BLaER1 (cell line): ENCODE data around the gene FEM1C.
"Not testable (repeated sequence)": the region's sequence is repeated elsewhere in the genome, so short reads cannot be mapped to it uniquely, and the experiment has no call there.

ENCODE experiments used
- H3K27ac ChIP-seq: shearing (Covaris generic); formaldehyde crosslinking; 2 replicates; pipeline ENCODE4 v1.8.1; 2022
- H3K27me3 ChIP-seq: shearing (Covaris generic); formaldehyde crosslinking; 2 replicates; pipeline ENCODE4 v1.8.1; 2022
- H3K36me3 ChIP-seq: shearing (Covaris generic); formaldehyde crosslinking; 2 replicates; pipeline ENCODE4 v1.8.1; 2022
- H3K4me1 ChIP-seq: shearing (Covaris generic); formaldehyde crosslinking; 2 replicates; pipeline ENCODE4 v1.8.1; 2022
- H3K4me2 ChIP-seq: shearing (Covaris generic); formaldehyde crosslinking; 2 replicates; pipeline ENCODE4 v1.8.1; 2022
- H3K4me3 ChIP-seq: shearing (Covaris generic); formaldehyde crosslinking; 2 replicates; pipeline ENCODE4 v1.8.1; 2022
- H3K9ac ChIP-seq: shearing (Covaris generic); formaldehyde crosslinking; 2 replicates; pipeline ENCODE4 v1.8.1; 2022
- H3K9me3 ChIP-seq: shearing (Covaris generic); formaldehyde crosslinking; 2 replicates; pipeline ENCODE4 v1.8.1; 2022
- H4K20me1 ChIP-seq: shearing (Covaris generic); formaldehyde crosslinking; 2 replicates; pipeline ENCODE4 v1.8.1; 2022
- Cebpa-rat ChIP-seq: shearing (Covaris generic); IDR thresholded peaks from 2 replicates; pipeline ENCODE4 v1.8.1; 2022

The FEM1C gene

GRCh38 chr5:115480900-115481299 is 63.7 kb downstream of the FEM1C start:
- no peak for TF ChIP-seq Cebpa-rat
- H3K4me3 ChIP-seq, result no peak overlapping the region
- H3K27ac ChIP-seq, result no peak overlapping the region
- no peaks in the 10 kb centered on the region for H3K9me3 ChIP-seq
- H3K9ac ChIP-seq, result no peak overlapping the region
- H3K4me2 ChIP-seq, result no peak overlapping the region
- no peaks in the 10 kb centered on the region for H4K20me1 ChIP-seq
- no peaks in the 10 kb centered on the region for H3K4me1 ChIP-seq
- H3K27me3 ChIP-seq, result no peaks in the 10 kb centered on the region
- no peaks in the 10 kb centered on the region for H3K36me3 ChIP-seq

- no peak overlapping the region for H3K27ac ChIP-seq
- no peak overlapping the region for H3K4me2 ChIP-seq
- H3K27me3 ChIP-seq, result no peaks in the 10 kb centered on the region
- H3K9me3 ChIP-seq, result no peaks in the 10 kb centered on the region
- TF ChIP-seq Cebpa-rat, result no peak
- H3K4me1 ChIP-seq, result no peaks in the 10 kb centered on the region
- H3K9ac ChIP-seq, result no peak overlapping the region
- no peaks in the 10 kb centered on the region for H4K20me1 ChIP-seq
- H3K36me3 ChIP-seq, result no peaks in the 10 kb centered on the region
- no peak overlapping the region for H3K4me3 ChIP-seq
Measured at GRCh38 chr5:115480271-115480670, 64.3 kb downstream of the FEM1C start.

GRCh38 chr5:115479166-115479873 is 65.3 kb downstream of the FEM1C start:
- not testable (repeated sequence) for H3K4me1 ChIP-seq, H3K4me3 ChIP-seq, H3K4me2 ChIP-seq, H3K36me3 ChIP-seq, H3K9ac ChIP-seq, H3K9me3 ChIP-seq, H4K20me1 ChIP-seq, H3K27ac ChIP-seq, H3K27me3 ChIP-seq

GRCh38 chr5:115478281-115478680 is 66.3 kb downstream of the FEM1C start:
- TF ChIP-seq Cebpa-rat, result no peak
- H3K4me3 ChIP-seq, result no peak overlapping the region
- no peaks in the 10 kb centered on the region for H3K36me3 ChIP-seq
- H3K27me3 ChIP-seq, result no peaks in the 10 kb centered on the region
- H3K9me3 ChIP-seq, result no peaks in the 10 kb centered on the region
- H3K9ac ChIP-seq, result no peak overlapping the region
- no peak overlapping the region for H3K27ac ChIP-seq
- no peaks in the 10 kb centered on the region for H3K4me1 ChIP-seq
- no peak overlapping the region for H3K4me2 ChIP-seq
- H4K20me1 ChIP-seq, result no peaks in the 10 kb centered on the region

- Histone ChIP-seq H3K4me1 (no peaks in the 10 kb centered on the region), H4K20me1 (no peaks in the 10 kb centered on the region), H3K4me2 (no peak overlapping the region), H3K4me3 (no peak overlapping the region), H3K36me3 (no peaks in the 10 kb centered on the region), H3K9me3 (no peaks in the 10 kb centered on the region), H3K27me3 (no peaks in the 10 kb centered on the region), H3K9ac (no peak overlapping the region), H3K27ac (no peak overlapping the region)
- no peak for TF ChIP-seq Cebpa-rat
Measured at GRCh38 chr5:115477581-115477980, 67.0 kb downstream of the FEM1C start.

- no peaks in the 10 kb centered on the region for H3K27me3 ChIP-seq
- H3K9ac ChIP-seq, result no peak overlapping the region
- H3K4me1 ChIP-seq, result no peaks in the 10 kb centered on the region
- H3K9me3 ChIP-seq, result no peaks in the 10 kb centered on the region
- no peak overlapping the region for H3K4me3 ChIP-seq
- H3K36me3 ChIP-seq, result no peaks in the 10 kb centered on the region
- no peak overlapping the region for H3K4me2 ChIP-seq
- TF ChIP-seq Cebpa-rat, result no peak
- no peak overlapping the region for H3K27ac ChIP-seq
- no peaks in the 10 kb centered on the region for H4K20me1 ChIP-seq
Measured at GRCh38 chr5:115475788-115476187, 68.8 kb downstream of the FEM1C start.

- H3K9ac ChIP-seq, result no peak overlapping the region
- H4K20me1 ChIP-seq, result no peaks in the 10 kb centered on the region
- H3K4me2 ChIP-seq, result no peak overlapping the region
- TF ChIP-seq Cebpa-rat, result no peak
- H3K9me3 ChIP-seq, result no peaks in the 10 kb centered on the region
- H3K4me1 ChIP-seq, result no peaks in the 10 kb centered on the region
- H3K36me3 ChIP-seq, result no peaks in the 10 kb centered on the region
- no peaks in the 10 kb centered on the region for H3K27me3 ChIP-seq
- no peak overlapping the region for H3K27ac ChIP-seq
- no peak overlapping the region for H3K4me3 ChIP-seq
Measured at GRCh38 chr5:115472271-115473025, 72.1 kb downstream of the FEM1C start.

- Histone ChIP-seq H3K4me1 (no peaks in the 10 kb centered on the region), H3K27me3 (no peaks in the 10 kb centered on the region), H3K9me3 (no peaks in the 10 kb centered on the region), H3K27ac (no peak overlapping the region), H3K9ac (no peak overlapping the region), H3K36me3 (no peaks in the 10 kb centered on the region), H4K20me1 (no peaks in the 10 kb centered on the region), H3K4me2 (no peak overlapping the region), H3K4me3 (no peak overlapping the region)
- no peak for TF ChIP-seq Cebpa-rat
Measured at GRCh38 chr5:115471345-115472063, 73.1 kb downstream of the FEM1C start.

GRCh38 chr5:115470921-115471320 is 73.7 kb downstream of the FEM1C start:
- no peak for TF ChIP-seq Cebpa-rat
- no peak overlapping the region for H3K9ac ChIP-seq
- no peaks in the 10 kb centered on the region for H4K20me1 ChIP-seq
- H3K4me3 ChIP-seq, result no peak overlapping the region
- H3K4me2 ChIP-seq, result no peak overlapping the region
- no peaks in the 10 kb centered on the region for H3K4me1 ChIP-seq
- no peaks in the 10 kb centered on the region for H3K36me3 ChIP-seq
- H3K27me3 ChIP-seq, result no peaks in the 10 kb centered on the region
- no peaks in the 10 kb centered on the region for H3K9me3 ChIP-seq
- H3K27ac ChIP-seq, result no peak overlapping the region
